IMR-90 (cell line): ENCODE results near the gene GCSAM. TPM values are rescaled to one million over a fixed set of nuclear protein-coding genes. Genes with fewer than 3 reads are reported as not detected.

ENCODE experiments used
- ATAC-seq: fragments of 200-7000 bp; cut with Tn5 transposase; 2 replicates; pipeline ENCODE4 v1.9.1; 2020; ENCODE audit warnings: low read depth, mild to moderate bottlenecking, moderate library complexity
- BruUV-seq: library from RNA; stranded (reverse); fragments of 400-500 nt; replicated peaks from 2 replicates; lab custom pipeline; 2021; lab: Mats Ljungman, UMichigan
- CTCF ChIA-PET: fragments of 300-600 bp; formaldehyde crosslinking; extraction: SDS; loops from one replicate; lab custom pipeline; 2021; ENCODE audit warnings: antibody characterized with exemption; lab: Yijun Ruan, JAX
- POLR2A ChIA-PET: fragments of 300-600 bp; sonication (Branson Sonifier 250); formaldehyde crosslinking; loops from one replicate; lab custom pipeline; 2022; ENCODE audit warnings: antibody characterized with exemption; ENCODE audit not compliant: unreplicated experiment; lab: Charles Lee
- DNase-seq: peaks from one replicate; pipeline ENCODE4 v3.0.0; 2013
- H2AFZ ChIP-seq: replicated peaks from 2 replicates; pipeline ENCODE3; 2013; ENCODE audit warnings: low read length, mild to moderate bottlenecking; ENCODE audit not compliant: poor library complexity
- H2AK5ac ChIP-seq: 2 replicates; pipeline ENCODE4 v1.6.1; 2013; ENCODE audit warnings: low read depth, low read length, inconsistent platforms
- H2AK9ac ChIP-seq: replicated peaks from 2 replicates; pipeline ENCODE3; 2013; ENCODE audit warnings: mild to moderate bottlenecking, low read depth, low read length, moderate library complexity; ENCODE audit not compliant: poor library complexity
- H2BK120ac ChIP-seq: 2 replicates; pipeline ENCODE4 v1.6.1; 2013; ENCODE audit warnings: low read depth, low read length, inconsistent platforms
- H2BK15ac ChIP-seq: 3 replicates; pipeline ENCODE4 v1.6.1; 2013; ENCODE audit warnings: low read depth, low read length, inconsistent platforms
- H2BK20ac ChIP-seq: 2 replicates; pipeline ENCODE4 v1.6.1; 2013; ENCODE audit warnings: low read depth, mild to moderate bottlenecking, inconsistent platforms, low read length, moderate library complexity
- H2BK5ac ChIP-seq: 2 replicates; pipeline ENCODE4 v1.6.1; 2013; ENCODE audit warnings: mild to moderate bottlenecking, low read depth, low read length, inconsistent platforms; ENCODE audit not compliant: poor library complexity, severe bottlenecking
- H3K14ac ChIP-seq: replicated peaks from 2 replicates; pipeline ENCODE4 v1.6.1; 2013; ENCODE audit warnings: low read depth, low read length, inconsistent platforms
- H3K18ac ChIP-seq: 2 replicates; pipeline ENCODE4 v1.6.1; 2013; ENCODE audit warnings: low read depth, low read length, control low read depth
- H3K23ac ChIP-seq: 2 replicates; pipeline ENCODE4 v1.6.1; 2013; ENCODE audit warnings: low read depth, low read length, inconsistent platforms
- H3K27ac ChIP-seq: 2 replicates; pipeline ENCODE4 v1.5.1; 2013; ENCODE audit warnings: mild to moderate bottlenecking, control low read depth, low read length; ENCODE audit not compliant: insufficient read depth
- H3K27me3 ChIP-seq: 2 replicates; pipeline ENCODE4 v1.6.1; 2013; ENCODE audit warnings: low read length; ENCODE audit not compliant: control insufficient read depth, insufficient read depth
- H3K36me3 ChIP-seq: 2 replicates; pipeline ENCODE4 v1.6.1; 2013; ENCODE audit warnings: low read length, mixed read lengths; ENCODE audit not compliant: control insufficient read depth, insufficient read depth
- H3K4ac ChIP-seq: 2 replicates; pipeline ENCODE4 v1.6.1; 2013; ENCODE audit warnings: low read depth, low read length, inconsistent platforms
- H3K4me1 ChIP-seq: 2 replicates; pipeline ENCODE4 v1.6.1; 2013; ENCODE audit warnings: low read length, mixed read lengths; ENCODE audit not compliant: control insufficient read depth, insufficient read depth
- H3K4me2 ChIP-seq: 2 replicates; pipeline ENCODE4 v1.6.1; 2013; ENCODE audit warnings: low read depth, mild to moderate bottlenecking, control low read depth, low read length, moderate library complexity
- H3K4me3 ChIP-seq: 2 replicates; pipeline ENCODE4 v1.5.1; 2013; ENCODE audit warnings: low read depth, mild to moderate bottlenecking, control low read depth, low read length, moderate library complexity; ENCODE audit not compliant: insufficient read depth
- H3K56ac ChIP-seq: 2 replicates; pipeline ENCODE4 v1.6.1; 2013; ENCODE audit warnings: low read length, inconsistent platforms; ENCODE audit not compliant: insufficient read depth; ENCODE audit errors: extremely low read depth
- H3K79me1 ChIP-seq, 2 experiments: 2 replicates each; pipeline ENCODE4 v1.6.1; 2013; ENCODE audit warnings: low read length in 2 of 2, inconsistent platforms in 1 of 2, low read depth in 1 of 2
- H3K9ac ChIP-seq: 2 replicates; pipeline ENCODE4 v1.6.1; 2013; ENCODE audit warnings: low read depth, low read length, control low read depth
- H3K9me1 ChIP-seq: 2 replicates; pipeline ENCODE4 v1.6.1; 2013; ENCODE audit warnings: low read length, inconsistent platforms; ENCODE audit not compliant: insufficient read depth
- H3K9me3 ChIP-seq: 2 replicates; pipeline ENCODE4 v1.6.1; 2013; ENCODE audit warnings: low read length; ENCODE audit not compliant: control insufficient read depth, insufficient read depth
- H4K20me1 ChIP-seq: 2 replicates; pipeline ENCODE4 v1.6.1; 2013; ENCODE audit warnings: low read length, inconsistent platforms; ENCODE audit not compliant: insufficient read depth
- H4K5ac ChIP-seq: 2 replicates; pipeline ENCODE4 v1.6.1; 2013; ENCODE audit warnings: mild to moderate bottlenecking, low read depth, low read length, control low read depth
- H4K8ac ChIP-seq, 2 experiments: 2 replicates each; pipeline ENCODE4 v1.6.1; 2013; ENCODE audit warnings: low read depth in 2 of 2, low read length in 2 of 2, control low read depth in 1 of 2, inconsistent platforms in 1 of 2
- H4K91ac ChIP-seq: 2 replicates; pipeline ENCODE4 v1.6.1; 2013; ENCODE audit warnings: low read depth, low read length, inconsistent platforms; ENCODE audit not compliant: insufficient read depth
- CEBPB ChIP-seq: IDR thresholded peaks from 2 replicates; pipeline ENCODE4 v1.6.1; 2012; ENCODE audit warnings: low read depth, low read length, improper control_type of control experiment
- CHD1 ChIP-seq: IDR thresholded peaks from 2 replicates; pipeline ENCODE4 v1.6.1; 2012; ENCODE audit warnings: low read depth, low read length, improper control_type of control experiment
- MAFK ChIP-seq: IDR thresholded peaks from 2 replicates; pipeline ENCODE4 v1.6.1; 2012; ENCODE audit warnings: low read depth, low read length, improper control_type of control experiment
- MAZ ChIP-seq: IDR thresholded peaks from 2 replicates; pipeline ENCODE4 v1.6.1; 2012; ENCODE audit warnings: low read depth, mild to moderate bottlenecking, low read length, improper control_type of control experiment, moderate library complexity, borderline replicate concordance
- MXI1 ChIP-seq: IDR thresholded peaks from 2 replicates; pipeline ENCODE4 v1.6.1; 2012; ENCODE audit warnings: low read depth, mild to moderate bottlenecking, low read length, moderate library complexity, borderline replicate concordance
- POLR2A ChIP-seq: IDR thresholded peaks from 2 replicates; pipeline ENCODE4 v1.6.1; 2012; ENCODE audit warnings: mild to moderate bottlenecking, low read depth, low read length
- RAD21 ChIP-seq: IDR thresholded peaks from 2 replicates; pipeline ENCODE4 v1.6.1; 2012; ENCODE audit warnings: low read length, improper control_type of control experiment
- WGBS, 2 experiments: methylation state at CpG; one replicate each; pipeline versions ENCODE4 v1.1.5 to v1.1.7; 2013; ENCODE audit warnings: missing lambda C conversion rate in 2 of 2; ENCODE audit not compliant: insufficient read length in 1 of 2; ENCODE audit errors: extremely low coverage in 2 of 2; 5-methylcytosine and 5-hydroxymethylcytosine counted together
- dilution Hi-C: fragments of 300-500 bp; cut with HindIII; formaldehyde crosslinking; loops from one replicate; pipeline ENCODE4 v1.14.3; 2018; ENCODE audit warnings: low sequenced_read_pairs; ENCODE audit not compliant: unreplicated experiment
- in situ Hi-C: fragments of 300-500 bp; cut with MboI; formaldehyde crosslinking; loops from 3 replicates; pipeline ENCODE4 v1.14.3; 2019; ENCODE audit warnings: low sequenced_read_pairs, inconsistent platforms, mixed read lengths
- intact Hi-C: fragments of 100-400 bp; cut with micrococcal nuclease; formaldehyde crosslinking; loops from 2 replicates; pipeline ENCODE4 v1.10.0; 2022
- polyA plus RNA-seq, 3 experiments: library from polyadenylated mRNA; depleted of rRNA; stranded (reverse); fragments of >200 nt; gene quantifications; 2 replicates each; pipeline ENCODE4 v1.2.3, GENCODE V29; 2012; ENCODE audit warnings: low replicate concordance in 1 of 3
- total RNA-seq: library from RNA; depleted of rRNA; stranded (reverse); fragments of >200 nt; gene quantifications from 2 replicates; pipeline ENCODE4 v1.2.3, GENCODE V29; 2012
- TF ChIP-seq, protein P1 (sequence below): fragments of 150-350 bp; IDR thresholded peaks from 2 replicates; pipeline ENCODE4 v1.6.1; 2016; ENCODE audit warnings: low read depth, mild to moderate bottlenecking, low read length, moderate library complexity, borderline replicate concordance

Gene GCSAM
- total and polyA plus RNA-seq, 2 of the 4 experiments (the other 2 are of a cell fraction), result not detected

GRCh38 chr3:112114576-112115160, 18.4 kb downstream of the GCSAM start:
- Histone ChIP-seq H4K8ac (no peak overlapping the region), H4K91ac (no peak overlapping the region), H2AK9ac (no peak overlapping the region), H4K20me1 (no peaks in the 10 kb centered on the region), H2BK5ac (no peak overlapping the region), H3K14ac (no peak overlapping the region), H2AK5ac (no peak overlapping the region), H3K4me3 (no peak overlapping the region), H3K79me1 (peaks cover 0 to 5% of the 10 kb centered on the region in 2 experiments; a peak in 1 of 4 replicates), H2BK120ac (no peak overlapping the region), H3K27me3 (no peaks in the 10 kb centered on the region), H2AFZ (no peak overlapping the region), H3K23ac (no peak overlapping the region), H2BK15ac (no peak overlapping the region), H2BK20ac (no peak overlapping the region), H3K36me3 (peaks cover 5% of the 10 kb centered on the region), H3K56ac (no peak overlapping the region), H3K4me1 (no peaks in the 10 kb centered on the region), H3K27ac (no peak overlapping the region), H3K4ac (no peak overlapping the region), H3K18ac (no peak overlapping the region), H3K4me2 (no peak overlapping the region), H3K9me1 (no peaks in the 10 kb centered on the region), H4K5ac (no peak overlapping the region), H3K9ac (no peak overlapping the region), H3K9me3 (no peaks in the 10 kb centered on the region)
- ChIA-PET CTCF (no interaction called here), POLR2A (no interaction called here)
- DNase-seq, result no peak
- intact Hi-C loops, result no loop called here
- dilution Hi-C loops, result no loop called here
- in situ Hi-C loops, result no loop called here
- no CpG with 5 or more reads among the region's 6 CpGs for WGBS, 2 experiments
- ATAC-seq, result no peak
- BruUV-seq, result no TSS peak
- TF ChIP-seq CEBPB, result no peak
- TF ChIP-seq, protein P1, sequence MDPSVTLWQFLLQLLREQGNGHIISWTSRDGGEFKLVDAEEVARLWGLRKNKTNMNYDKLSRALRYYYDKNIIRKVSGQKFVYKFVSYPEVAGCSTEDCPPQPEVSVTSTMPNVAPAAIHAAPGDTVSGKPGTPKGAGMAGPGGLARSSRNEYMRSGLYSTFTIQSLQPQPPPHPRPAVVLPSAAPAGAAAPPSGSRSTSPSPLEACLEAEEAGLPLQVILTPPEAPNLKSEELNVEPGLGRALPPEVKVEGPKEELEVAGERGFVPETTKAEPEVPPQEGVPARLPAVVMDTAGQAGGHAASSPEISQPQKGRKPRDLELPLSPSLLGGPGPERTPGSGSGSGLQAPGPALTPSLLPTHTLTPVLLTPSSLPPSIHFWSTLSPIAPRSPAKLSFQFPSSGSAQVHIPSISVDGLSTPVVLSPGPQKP, result no peak
- no peak for TF ChIP-seq POLR2A
- no peak for TF ChIP-seq CHD1
- no peak for TF ChIP-seq MAFK
- TF ChIP-seq RAD21, result no peak
- no peak for TF ChIP-seq MXI1
- TF ChIP-seq MAZ, result no peak
